MM.1S (cell line): ENCODE results near the gene HNRNPDL.
"Not testable (repeated sequence)": the region's sequence is repeated elsewhere in the genome, so short reads cannot be mapped to it uniquely, and the experiment has no call there.

Experiments used
- EZH2phosphoT487 ChIP-seq: fragments of 300-600 bp; sonication (generic); IDR thresholded peaks from 2 replicates; pipeline ENCODE4 v1.6.1; 2018; ENCODE audit warnings: antibody characterized with exemption, low read length
- TF ChIP-seq, protein P1 (sequence below): fragments of 300-600 bp; sonication (generic); IDR thresholded peaks from 2 replicates; pipeline ENCODE4 v1.5.1; 2016; ENCODE audit warnings: antibody characterized with exemption, low read length, mixed read lengths

- TF ChIP-seq, protein P1, sequence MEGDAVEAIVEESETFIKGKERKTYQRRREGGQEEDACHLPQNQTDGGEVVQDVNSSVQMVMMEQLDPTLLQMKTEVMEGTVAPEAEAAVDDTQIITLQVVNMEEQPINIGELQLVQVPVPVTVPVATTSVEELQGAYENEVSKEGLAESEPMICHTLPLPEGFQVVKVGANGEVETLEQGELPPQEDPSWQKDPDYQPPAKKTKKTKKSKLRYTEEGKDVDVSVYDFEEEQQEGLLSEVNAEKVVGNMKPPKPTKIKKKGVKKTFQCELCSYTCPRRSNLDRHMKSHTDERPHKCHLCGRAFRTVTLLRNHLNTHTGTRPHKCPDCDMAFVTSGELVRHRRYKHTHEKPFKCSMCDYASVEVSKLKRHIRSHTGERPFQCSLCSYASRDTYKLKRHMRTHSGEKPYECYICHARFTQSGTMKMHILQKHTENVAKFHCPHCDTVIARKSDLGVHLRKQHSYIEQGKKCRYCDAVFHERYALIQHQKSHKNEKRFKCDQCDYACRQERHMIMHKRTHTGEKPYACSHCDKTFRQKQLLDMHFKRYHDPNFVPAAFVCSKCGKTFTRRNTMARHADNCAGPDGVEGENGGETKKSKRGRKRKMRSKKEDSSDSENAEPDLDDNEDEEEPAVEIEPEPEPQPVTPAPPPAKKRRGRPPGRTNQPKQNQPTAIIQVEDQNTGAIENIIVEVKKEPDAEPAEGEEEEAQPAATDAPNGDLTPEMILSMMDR: not testable (repeated sequence)
- TF ChIP-seq EZH2phosphoT487: not testable (repeated sequence)
Measured at GRCh38 chr4:82415061-82415460, 15.2 kb downstream of the HNRNPDL start.
